HG03066 (cell line): ENCODE results near the gene YIF1A.
"Not testable (repeated sequence)": the region's sequence is repeated elsewhere in the genome, so short reads cannot be mapped to it uniquely, and the experiment has no call there.

Experiments
- ATAC-seq: cut with Tn5 transposase; IDR thresholded peaks from one replicate; pipeline ENCODE4 v1.9.1; 2021; ENCODE audit warnings: low read depth; ENCODE audit not compliant: unreplicated experiment

Gene YIF1A

DNA sequence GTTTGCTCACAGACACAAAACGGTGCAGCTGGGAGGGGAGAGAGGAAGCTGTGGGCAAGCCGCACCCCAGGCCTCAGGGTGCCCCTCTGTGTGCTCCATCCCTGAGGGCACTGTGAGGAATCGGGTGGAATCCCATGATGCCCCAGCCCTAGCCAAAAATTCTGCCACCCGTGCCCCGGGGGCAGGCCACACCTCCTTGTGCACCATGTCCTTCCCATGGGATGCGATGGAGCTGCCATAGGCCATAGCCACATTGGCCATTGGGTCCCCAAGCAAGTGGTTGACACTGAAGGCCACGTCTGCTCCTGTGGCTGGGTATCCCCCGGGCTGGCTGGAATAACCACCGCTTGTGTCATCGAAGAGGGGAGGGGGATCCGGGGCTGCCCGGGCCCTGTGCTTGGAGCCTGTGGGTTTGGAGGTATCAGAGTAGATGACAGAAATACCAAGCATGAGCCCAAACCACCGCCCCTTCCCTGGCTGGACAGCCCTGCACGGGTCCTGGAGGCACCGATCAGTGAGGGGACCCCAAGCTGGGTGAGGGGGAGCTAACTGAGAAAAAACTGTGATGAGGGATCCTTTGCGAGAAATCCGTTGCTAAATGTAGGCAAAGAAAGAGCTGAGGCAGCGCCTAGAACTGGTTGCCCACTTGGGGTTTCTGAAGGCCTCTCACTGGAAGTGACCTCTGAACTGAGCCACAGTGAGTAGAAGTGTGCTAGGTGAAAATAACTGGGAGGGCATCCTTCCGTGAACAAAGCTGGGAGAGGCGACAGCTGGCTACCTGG lies 863 bp downstream of the YIF1A start:
- no peak for ATAC-seq

DNA sequence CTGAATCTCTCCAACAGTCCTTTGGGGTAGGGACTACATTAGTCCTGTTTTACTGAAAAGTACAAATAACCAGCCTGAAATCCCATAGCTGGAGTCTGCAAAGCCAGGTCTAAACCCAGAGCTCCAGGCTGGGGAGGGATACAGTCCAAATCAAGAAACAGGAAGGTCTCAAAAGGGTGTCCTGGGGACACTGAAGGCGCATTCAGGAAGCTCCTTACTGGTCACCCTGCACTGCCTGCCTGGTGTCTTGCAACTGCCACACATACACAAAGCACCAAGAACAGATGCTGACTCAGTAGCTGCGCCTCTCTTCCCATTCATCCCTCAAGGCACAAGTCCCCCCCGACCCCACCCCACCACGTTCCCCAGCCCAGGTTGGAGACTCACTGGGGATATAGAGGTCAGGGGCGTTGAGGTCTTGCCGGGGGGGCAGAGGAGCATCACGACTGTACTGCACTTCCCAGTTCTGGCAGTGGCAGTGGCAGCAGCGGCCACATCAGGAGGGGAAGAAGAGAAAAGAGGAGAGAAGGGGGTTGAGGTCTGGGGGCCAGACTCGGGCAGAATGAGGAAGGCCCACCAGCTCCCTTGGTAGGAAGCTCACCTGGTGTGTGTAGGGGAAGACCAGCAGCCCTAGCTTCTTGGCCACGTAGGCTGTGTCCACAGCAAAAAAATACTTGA lies 1.6 kb downstream of the YIF1A start:
- ATAC-seq = no peak

DNA sequence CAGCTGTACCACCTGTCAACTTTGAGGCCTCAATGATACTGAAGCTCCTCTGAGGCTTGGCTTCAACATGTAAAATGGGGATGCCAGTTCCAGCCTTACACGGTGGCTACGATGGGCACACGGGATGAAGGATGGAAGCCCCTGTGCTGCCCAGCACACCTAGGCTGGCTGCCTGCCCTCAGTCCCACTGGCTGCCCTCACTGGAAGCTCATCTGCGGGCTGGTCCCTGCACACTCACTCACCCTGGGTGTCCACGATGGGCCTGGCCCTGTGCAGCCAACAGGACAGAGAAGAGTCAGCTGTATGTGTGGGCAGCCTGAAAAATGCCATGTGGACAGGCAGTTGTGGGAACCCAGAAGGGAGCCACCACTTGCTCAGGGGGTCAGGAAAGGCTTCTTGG lies 2.2 kb downstream of the YIF1A start:
- no peak for ATAC-seq

DNA sequence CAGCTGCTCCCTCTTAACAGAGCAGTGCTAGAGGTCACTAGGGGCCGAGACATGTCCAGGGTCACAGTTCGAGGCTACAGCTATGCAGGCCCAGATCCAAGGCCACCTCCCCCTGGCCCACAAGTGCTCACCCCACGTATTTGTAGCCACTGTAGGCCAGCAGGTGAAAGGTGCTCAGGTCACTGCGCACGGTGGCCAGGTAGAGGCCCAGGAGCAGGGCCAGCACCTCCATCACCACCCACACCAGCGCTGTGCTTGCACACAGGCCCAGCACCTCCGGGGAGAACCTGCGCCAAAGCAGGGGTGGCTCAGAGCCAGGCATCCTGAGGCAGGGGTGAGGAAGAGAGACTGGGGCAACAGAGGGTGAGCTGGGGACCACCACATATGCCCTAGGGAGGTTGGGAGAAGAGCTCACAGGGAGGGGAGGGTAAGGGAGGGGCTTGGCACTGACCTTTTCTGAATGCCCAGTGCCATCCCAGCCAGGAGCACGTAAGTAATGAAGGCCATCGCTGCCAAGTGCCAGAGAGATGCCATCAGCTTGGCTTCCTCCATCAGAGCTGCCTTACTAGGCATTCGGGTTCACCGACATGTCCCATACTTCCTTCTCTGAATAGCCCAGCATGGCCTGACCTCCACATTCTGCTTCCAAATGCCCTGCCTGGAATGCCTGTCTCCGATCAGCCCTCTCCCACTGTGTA lies 3.5 kb downstream of the YIF1A start:
- no peak for ATAC-seq

DNA sequence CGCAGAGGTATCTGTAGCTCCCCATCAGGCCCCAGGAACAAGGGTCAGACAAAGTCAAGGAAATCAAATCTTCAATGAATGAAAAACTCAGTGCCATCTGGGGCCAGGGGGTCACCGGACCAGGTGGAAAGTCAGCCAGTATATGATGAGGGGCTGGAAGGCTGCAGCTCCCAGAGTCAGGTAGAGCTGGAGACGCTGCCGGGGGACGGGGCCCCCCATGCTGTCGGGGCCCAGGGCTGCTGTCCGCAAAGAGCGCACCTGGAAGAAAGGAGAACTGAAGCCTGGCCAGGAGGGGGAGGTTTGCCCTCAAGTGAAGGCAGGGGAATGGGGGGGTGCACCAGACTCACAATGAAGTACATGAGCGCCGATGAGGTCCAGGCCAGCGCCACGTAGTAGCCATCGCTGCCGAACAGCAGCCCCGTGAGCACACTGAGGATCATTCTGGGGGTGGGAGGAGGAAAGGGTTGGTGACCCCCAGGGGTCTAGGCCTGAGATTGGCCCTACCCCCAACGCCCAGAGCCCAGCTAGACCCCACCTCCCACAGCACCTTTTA lies 4.3 kb downstream of the YIF1A start:
- ATAC-seq = no peak

DNA sequence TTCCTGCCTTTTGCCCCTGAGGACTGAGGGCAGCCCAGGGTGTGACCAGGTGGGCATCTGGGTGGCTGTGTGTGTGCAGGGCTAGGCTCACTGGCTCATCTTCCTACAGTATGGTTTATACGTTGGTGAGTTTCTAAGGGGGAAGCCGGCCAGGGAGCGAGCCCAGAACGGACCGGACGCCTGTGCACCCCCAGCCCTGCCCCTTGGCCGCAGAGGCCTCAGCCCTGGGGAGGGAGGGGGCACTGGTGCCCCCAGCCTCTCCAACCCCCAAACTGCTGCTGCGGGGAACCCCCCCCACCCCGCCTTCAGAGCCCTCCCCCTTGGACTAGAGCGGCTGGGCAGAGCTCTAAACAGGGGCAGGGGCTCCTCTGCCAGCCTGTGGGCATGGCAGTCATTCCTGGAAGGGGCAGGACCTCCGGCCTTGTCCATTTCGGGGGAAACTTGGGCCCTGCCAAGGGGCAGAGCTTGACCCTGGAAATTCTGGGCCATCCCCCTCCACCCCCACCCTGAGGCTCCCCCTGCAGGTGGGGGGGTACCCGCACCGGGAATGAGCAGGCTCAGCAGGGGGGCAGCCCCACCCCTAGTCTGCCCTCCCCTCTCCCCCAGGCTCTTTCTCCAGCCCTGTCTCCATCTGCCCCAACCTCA lies 5.4 kb downstream of the YIF1A start:
- ATAC-seq = no peak

DNA sequence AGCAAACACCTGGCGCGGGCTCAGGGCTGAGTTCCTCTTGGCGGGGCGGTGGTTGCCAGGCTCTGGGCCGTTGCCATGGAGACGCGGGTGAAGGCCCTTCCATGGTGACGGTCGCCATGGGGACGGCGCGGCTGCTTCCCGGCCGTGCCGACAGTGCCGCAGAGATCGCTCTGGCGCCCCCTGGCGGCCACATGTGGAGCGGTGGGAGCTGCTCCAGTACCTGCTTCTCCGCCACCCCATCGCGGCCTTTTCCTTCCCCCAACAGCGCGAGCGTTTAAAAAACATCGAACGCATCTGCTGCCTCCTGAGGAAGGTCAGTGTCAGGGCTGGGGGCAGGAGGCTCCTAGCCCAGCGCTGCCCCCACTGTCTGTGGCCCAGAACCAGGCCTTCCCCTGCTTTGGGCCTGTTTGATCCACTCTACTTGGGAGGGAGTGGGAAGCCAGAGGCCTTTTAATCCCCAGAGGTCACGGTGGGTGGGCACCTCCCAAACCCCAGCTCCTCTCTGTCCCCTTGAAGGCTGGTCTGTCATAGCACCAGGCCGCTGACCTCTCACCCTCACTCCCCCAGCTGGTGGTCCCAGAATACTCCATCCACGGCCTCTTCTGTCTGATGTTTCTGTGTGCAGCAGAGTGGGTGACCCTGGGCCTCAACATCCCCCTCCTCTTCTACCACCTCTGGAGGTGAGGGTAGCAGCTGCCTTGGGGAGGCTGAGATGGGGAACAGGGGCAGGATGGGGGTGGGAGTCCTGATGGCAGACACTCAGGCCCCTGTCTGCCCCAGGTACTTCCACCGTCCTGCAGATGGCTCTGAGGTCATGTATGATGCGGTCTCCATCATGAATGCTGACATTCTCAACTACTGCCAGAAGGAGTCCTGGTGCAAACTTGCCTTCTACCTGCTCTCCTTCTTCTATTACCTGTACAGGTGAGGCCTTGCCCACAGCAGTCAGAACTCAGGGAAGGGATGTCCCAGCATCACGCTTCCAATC lies 6.2 kb downstream of the YIF1A start:
- peak; percentile 74 for ATAC-seq

DNA sequence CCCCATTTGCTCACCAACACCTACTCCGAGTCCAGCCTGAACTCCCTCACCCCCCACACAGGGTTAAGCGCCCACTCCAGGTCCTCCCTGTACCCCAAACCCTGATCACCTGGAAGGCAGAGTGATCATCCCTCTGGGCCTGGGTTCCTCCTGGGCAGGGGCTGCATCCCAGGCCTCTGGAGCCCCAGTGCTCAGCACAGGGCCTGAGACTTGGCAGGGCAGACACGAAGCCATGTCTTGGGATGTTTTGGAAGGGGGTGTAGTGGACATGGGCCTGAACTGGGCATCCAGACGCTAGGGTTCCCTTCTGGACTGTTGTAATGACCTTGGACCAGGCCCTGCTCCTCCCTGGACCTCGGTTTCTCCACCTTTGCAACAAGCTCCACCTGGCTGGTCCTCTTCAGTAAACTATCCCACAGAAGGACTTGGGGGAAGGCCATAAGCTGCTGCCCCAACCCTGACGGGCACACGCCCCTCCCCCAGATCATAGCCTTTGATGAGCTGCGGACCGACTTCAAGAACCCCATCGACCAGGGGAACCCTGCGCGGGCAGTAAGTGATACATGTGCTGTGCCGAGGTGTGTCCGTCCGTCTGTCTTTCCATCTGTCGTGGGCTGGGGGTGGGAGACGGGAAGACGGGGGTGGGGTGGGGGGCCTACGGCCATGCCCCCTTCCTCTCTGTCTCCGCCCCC lies 7.0 kb downstream of the YIF1A start:
- no peak for ATAC-seq

DNA sequence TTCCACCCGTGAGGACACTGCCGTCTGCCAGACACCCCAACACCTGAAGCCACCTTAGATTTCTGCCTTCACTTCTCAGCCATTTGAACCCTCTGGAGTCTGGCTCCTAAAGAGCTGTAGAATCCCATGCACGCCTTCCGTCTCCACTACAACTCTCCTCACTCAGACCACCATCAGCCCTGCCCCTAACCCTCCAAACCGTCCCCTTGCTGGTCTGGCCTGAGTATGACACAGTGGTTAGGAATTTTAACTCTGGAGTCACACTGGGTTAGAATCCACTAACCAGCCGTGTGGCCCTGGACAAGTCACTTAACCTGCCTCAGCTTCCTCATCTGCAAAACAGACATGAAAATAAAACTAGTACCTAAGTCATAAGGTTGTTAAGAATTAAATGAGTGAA lies 7.9 kb downstream of the YIF1A start:
- ATAC-seq = no peak

DNA sequence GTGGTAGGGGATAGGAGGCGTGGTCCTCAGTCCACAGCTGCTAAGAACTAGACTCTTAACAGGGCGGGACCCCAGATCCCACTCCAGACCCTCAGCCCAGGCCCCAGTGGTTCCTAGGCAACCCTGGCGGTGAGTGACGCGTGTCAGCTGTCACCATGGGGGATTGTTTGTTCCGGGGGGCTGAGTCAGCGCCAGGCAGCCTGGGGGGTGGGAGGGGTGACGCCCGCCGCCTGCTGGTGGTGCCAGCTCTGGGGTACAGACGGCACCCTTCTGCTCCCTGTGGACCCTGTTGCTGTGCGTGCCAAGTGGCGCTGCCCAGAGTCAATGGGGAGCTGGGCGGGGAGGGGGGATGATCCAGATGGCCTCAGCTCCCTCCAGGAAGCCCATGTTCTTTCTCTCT lies 8.5 kb downstream of the YIF1A start:
- ATAC-seq = no peak

DNA sequence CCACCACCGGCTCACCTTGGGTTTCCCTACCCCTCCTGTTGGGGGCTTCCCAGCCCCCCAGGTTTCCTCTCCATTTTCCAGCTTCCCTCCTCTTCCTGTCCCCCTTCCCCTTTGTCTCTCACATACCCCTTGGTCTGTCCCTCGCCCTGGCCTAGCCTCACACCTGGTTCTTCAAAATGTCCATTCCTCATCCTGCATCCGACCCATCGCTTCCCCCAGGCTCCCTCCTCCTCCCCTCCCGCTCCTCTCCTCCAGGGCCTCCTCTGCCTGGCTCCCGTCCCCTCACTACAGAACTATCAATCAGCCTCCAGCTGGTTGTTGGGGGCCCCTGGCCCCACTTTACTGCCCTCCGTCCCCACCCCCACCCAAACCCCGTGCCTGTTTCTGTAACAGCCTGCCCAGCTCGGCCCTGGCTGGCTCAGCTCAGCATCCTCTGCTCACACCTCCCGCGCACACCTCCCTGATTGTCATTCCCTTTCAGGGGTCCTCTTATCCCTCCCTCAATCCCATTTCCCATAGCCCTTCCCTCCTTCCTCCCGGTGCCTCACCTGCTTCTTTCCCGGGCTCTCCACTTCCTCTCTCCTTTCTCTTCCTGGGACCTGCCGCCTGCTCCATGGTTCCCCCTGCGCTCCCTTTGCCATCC lies 9.7 kb downstream of the YIF1A start:
- ATAC-seq = no peak

DNA sequence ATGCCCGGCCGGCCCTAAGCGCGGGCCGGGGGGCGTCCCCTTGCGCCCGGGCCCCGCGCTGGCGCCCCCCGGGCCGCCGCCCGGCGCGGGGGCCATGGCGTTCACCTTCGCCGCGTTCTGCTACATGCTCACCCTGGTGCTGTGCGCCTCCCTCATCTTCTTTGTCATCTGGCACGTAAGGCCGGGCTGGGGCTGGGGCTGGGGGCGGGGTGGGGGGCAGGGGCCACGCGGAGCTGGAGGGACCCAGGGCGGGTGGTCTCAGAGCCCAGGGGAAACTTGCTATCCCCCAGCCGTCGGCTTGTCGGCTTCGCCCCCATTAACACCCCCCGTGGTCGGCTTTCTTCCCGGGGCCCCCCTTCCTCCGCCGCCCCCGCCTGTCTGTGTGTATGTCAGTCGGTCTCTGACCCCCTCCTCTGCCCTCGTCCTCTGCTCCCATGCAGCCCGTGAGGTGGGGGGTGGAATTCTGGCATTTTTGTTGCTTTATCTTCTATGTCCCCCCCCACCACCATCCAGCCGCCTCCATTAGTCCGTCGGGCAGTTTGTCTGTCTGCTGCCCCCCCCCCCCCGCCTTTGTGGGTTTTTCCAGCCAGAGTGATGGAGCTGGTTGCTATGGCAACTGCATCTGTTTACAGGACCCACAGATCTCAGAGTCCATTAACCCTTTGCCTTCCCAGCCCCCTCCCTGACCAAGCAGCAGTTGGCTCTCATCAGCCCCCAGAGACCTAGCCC lies 10.4 kb downstream of the YIF1A start:
- ATAC-seq = no peak

DNA sequence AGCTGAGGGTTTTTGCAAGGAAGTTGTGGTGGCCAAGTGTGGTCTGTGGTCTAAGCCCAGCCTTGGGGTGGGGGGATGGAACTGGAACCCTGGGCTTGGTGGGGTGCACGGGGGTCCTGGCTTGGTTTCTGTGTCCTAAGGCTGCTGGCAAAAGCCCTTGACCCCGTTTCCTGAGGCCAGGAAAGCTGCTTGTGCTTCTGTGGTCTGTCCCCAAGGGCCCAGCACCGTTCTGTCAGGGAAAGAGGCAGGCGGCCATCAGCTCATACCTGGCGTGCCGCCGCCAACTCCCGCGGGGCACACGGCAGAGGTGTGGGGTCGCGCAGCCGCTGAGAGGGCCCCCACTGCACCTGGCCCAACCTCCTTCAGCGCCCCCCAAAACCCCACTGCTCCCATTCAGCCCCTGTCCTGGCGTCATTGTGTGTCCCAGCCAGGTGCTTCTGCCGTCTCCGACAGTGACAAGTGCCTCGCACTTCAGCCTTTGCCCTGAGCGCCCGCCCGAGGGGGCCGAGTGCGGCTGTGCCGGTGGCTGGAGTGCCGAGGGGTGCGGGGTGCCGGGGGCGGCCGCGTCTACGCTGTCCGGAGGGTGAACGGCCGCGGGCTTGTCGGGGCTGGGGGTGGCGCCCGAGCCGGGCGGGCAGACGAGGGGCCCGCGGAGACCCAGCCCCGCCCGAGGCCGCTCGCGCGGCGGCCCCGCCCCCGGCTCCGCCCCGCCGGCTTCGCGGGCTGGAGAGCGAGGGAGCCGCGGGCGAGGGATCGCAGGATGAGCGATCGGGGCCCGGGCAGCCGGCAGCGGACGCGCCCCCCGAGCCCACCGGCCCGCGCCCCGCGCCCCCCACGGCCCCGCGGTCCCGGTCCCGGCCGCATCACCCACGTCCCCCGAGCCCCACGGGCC lies 11.2 kb downstream of the YIF1A start, which contains the start of gene CNIH2:
CNIH2 (plus strand) TSS at position 705 of the 892 bp plus-strand sequence. CDS start 282 bp downstream, outside the sequence.
- ATAC-seq = no peak

DNA sequence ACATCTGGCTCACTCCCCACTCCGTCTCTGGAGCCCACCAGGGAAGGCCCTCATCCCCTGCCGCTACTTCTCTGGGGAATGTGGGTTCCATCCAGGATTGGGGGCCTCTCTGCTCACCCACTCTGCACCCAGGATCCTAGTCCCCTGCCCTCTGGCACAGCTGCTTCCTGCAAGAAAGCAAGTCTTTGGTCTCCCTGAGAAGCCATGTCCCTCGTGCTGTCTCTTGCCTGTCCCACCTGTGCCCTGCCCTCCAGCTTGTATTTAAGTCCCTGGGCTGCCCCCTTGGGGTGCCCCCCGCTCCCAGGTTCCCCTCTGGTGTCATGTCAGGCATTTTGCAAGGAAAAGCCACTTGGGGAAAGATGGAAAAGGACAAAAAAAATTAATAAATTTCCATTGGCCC lies 11.9 kb downstream of the YIF1A start:
- ATAC-seq = not testable (repeated sequence)

DNA sequence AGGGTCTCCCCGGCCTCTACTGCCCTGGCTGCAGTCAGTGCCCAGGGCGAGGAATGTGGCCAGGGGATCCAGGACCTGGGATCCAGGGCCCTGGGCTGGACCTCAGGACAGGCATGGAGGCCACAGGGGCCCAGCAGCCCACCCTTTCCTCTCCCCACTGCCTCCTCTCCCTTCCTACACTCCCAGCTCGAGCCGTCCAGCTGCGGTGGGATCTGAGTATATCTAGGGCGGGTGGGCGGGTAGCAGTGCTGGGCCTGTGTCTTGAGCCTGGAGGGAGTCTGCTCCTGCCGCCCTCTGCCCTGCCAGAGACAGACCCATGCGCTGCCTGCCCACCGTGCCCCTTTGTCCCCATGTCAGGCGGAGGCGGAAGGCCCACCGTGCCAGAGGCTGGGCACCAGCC lies 12.3 kb downstream of the YIF1A start:
- ATAC-seq = not testable (repeated sequence)

DNA sequence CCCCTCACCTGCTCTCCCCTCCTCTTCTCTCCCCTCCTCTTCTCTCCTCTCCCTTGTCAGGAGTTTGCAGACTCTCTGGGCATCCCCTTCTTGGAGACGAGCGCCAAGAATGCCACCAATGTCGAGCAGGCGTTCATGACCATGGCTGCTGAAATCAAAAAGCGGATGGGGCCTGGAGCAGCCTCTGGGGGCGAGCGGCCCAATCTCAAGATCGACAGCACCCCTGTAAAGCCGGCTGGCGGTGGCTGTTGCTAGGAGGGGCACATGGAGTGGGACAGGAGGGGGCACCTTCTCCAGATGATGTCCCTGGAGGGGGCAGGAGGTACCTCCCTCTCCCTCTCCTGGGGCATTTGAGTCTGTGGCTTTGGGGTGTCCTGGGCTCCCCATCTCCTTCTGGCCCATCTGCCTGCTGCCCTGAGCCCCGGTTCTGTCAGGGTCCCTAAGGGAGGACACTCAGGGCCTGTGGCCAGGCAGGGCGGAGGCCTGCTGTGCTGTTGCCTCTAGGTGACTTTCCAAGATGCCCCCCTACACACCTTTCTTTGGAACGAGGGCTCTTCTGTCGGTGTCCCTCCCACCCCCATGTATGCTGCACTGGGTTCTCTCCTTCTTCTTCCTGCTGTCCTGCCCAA lies 12.8 kb downstream of the YIF1A start:
- ATAC-seq = no peak
